Left ventricle myocardium superior (tissue), 1 donor: ENCODE measurements around the gene APOBEC3A. TPM values are rescaled to one million over a fixed set of nuclear protein-coding genes. Genes with fewer than 3 reads are reported as not detected.

Source experiments
- ATAC-seq: fragments of 200-7000 bp; cut with Tn5 transposase; one replicate; pipeline ENCODE4 v1.9.1; 2020; ENCODE audit warnings: mild to moderate bottlenecking, moderate library complexity
- DNase-seq: peaks from one replicate; pipeline ENCODE4 v3.0.0-alpha.2; 2020
- intact Hi-C: fragments of 100-400 bp; cut with micrococcal nuclease; formaldehyde crosslinking; loops from one replicate; pipeline ENCODE4 v1.11.0; 2022
- long read RNA-seq: library from polyadenylated mRNA; unstranded; transcript quantifications from one replicate; pipeline ENCODE4 v2.0.0, GENCODE V29; 2021
- total RNA-seq: library from RNA; stranded (reverse); fragmentation: NEBNext Ultra II Directional; extraction: Animal tissue kit (Norgen Biotek cat#: 25700); gene quantifications from one replicate; pipeline ENCODE4 v1.2.1, GENCODE V29; 2021
- donor health status: DM: no; HTN: yes; CAD: no; lungs with severe emphysema.

Gene APOBEC3A
- total RNA-seq, result 0.82 TPM
- long read RNA-seq, result 0 reads

DNA sequence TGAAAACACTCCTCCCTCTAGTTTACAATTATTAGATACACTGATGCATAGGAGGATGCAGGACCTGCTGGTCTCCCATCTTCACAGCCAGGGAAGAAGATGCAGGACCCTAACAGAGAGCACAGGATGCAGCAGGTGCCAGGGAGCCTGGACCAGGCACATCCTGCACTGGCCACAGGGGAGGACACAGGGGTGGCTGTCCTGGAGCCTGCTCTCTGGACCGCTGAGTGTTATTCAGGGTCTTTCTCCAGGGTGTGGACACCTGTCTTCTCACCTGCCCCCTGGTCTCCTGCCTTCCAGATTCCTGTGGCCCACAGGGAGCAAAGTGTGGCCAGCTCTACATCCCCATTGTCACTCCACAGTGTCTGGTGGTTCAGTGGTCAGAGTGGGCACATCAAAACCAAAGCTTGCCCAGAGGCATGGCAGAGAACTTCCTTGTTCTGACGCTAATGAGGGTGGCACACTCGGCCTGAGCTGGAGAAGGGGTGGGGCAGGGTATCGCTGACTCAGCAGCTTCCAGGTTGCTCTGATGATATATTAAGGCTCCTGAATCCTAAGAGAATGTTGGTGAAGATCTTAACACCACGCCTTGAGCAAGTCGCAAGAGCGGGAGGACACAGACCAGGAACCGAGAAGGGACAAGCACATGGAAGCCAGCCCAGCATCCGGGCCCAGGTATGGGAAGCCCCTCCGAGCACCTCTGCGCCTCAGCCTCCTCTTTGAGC, at the start of gene APOBEC3A:
Gene APOBEC3A (plus strand): TSS at position 564 of the 725 bp plus-strand sequence. CDS start 83 bp downstream, at position 647.
- intact Hi-C loops, result no loop called here
- ATAC-seq, result peak; percentile 31
- DNase-seq, result peak; percentile 48

DNA sequence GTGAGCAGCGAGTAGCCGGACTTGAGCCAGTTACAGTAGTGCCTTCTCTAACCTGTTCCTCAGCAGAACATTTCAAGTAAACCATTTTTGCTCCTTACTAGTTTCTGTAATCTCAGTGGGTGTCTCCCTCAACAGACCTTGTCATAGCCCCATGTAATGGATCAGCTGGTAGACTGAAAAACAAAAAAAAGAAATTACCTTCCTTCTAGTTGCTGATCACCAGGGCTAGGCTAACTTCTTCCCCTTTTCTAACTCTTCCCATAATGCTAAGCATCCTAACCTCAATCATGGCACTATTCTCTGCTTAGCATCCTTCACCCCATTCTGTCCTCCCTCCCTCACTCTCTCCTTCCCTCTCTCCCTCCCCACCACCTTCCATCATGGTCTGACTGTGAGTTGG, 49.6 kb upstream of the APOBEC3A start:
- intact Hi-C loops, result no loop called here
- ATAC-seq, result no peak
- DNase-seq, result no peak

DNA sequence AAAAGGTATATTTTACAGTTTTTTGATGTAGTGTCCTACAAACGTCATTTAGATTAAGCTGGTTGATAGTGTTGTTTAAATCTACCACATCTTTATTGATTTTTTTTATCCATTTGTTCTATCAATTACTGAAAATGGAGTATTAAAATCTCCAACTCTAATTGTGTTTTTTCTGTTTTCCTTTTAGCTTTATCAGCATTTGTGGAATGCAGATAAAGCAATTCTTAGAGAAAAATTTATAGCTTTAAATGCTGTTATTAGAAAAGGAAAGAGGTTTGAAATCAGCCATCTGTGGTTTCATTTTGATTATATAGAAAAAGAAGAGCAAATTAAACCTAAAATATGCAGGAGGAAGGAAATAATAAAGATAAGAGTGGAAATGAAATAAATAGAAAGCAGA, 46.0 kb upstream of the APOBEC3A start:
- ATAC-seq (no peak), DNase-seq (no peak)
- intact Hi-C loops, result no loop called here

GRCh38 chr22:38919631-38920190, 37.7 kb upstream of the APOBEC3A start:
- ATAC-seq, result no peak
- intact Hi-C loops, result loop anchor here (10.0 kb wide), 1 partner anchor 45 kb away; the partner anchor contains the start of gene CBX6
- no peak for DNase-seq

DNA sequence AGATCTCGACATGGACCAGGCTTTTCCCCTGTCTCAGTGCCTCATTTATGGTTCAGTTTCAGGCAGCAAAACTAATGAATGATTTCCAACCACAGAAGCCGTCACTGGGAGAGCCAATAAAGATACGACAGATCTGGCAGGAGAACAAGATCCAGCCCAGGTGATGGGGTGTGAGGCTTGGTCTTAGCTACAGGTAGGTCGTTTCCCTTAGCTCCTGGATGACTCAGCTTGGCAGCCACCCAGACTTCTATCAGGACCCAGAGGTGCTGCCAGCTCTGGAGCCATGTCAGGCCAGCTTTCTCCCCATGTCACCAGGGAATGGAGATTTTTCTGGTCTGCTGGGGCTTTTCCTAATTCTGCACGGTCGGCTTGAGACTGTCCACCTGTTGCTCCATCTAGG, 36.3 kb upstream of the APOBEC3A start:
- ATAC-seq (no peak), DNase-seq (peak; percentile 55)
- intact Hi-C loops, result loop anchor here (10.0 kb wide), 1 partner anchor 46 kb away; the partner anchor contains the start of gene CBX6

- no peak for ATAC-seq
- DNase-seq, result no peak
- intact Hi-C loops, result loop anchor here (10.0 kb wide), 1 partner anchor 47 kb away; the partner anchor contains the start of gene CBX6
Observed at GRCh38 chr22:38921806-38922205, 35.6 kb upstream of the APOBEC3A start.

DNA sequence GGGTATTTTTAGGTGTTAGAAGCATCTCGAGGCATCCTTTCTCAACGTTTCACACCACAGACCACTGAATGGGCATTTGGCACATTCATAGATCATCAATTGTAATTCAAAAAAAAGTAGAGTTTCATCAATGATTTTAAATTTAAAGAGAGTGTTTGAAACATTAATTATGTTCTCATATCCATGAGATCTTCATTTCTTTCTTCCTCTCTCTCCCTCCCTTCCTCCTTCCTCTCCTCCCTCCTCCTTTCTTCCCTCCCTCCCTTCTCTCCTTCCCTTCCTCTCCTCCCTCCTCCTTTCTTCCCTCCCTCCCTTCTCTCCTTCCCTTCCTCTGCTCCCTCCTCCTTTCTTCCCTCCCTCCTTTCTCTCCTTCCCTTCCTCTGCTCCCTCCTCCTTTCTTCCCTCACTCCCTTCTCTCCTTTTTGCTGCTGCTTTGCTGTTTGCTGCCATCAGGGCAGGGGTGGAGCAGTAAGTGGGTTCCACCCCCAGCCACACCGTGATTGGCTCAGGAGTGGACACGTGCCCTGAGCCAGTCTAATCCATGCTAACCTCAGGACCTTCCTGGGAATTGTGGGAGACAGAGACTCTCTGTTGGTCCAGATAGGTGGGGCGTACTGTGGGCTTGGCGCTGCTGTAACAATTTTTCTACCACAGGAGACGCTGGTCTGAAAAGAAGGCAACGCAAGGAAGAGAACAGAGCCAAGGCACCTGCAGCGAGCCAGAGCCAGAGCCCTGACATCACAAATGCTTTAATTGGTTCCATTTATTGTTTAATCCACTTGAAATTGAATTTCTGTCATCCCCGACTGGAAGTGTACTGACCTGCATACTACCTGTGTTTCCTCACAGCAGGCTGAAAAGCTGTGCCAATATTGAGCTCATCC, 33.7 kb upstream of the APOBEC3A start:
- ATAC-seq, result peak; percentile 94
- peak; percentile 77 for DNase-seq
- intact Hi-C loops, result loop anchor here (10.0 kb wide), 1 partner anchor 49 kb away; the partner anchor contains the start of gene CBX6

GRCh38 chr22:38924347-38924952, 33.0 kb upstream of the APOBEC3A start:
- intact Hi-C loops, result loop anchor here (10.0 kb wide), 1 partner anchor 50 kb away; the partner anchor contains the start of gene CBX6
- DNase-seq (peak; percentile 79), ATAC-seq (peak; percentile 74)

GRCh38 chr22:38925571-38926041, 31.8 kb upstream of the APOBEC3A start:
- intact Hi-C loops, result loop anchor here (10.0 kb wide), 1 partner anchor 51 kb away; the partner anchor contains the start of gene CBX6
- DNase-seq (no peak), ATAC-seq (no peak)

DNA sequence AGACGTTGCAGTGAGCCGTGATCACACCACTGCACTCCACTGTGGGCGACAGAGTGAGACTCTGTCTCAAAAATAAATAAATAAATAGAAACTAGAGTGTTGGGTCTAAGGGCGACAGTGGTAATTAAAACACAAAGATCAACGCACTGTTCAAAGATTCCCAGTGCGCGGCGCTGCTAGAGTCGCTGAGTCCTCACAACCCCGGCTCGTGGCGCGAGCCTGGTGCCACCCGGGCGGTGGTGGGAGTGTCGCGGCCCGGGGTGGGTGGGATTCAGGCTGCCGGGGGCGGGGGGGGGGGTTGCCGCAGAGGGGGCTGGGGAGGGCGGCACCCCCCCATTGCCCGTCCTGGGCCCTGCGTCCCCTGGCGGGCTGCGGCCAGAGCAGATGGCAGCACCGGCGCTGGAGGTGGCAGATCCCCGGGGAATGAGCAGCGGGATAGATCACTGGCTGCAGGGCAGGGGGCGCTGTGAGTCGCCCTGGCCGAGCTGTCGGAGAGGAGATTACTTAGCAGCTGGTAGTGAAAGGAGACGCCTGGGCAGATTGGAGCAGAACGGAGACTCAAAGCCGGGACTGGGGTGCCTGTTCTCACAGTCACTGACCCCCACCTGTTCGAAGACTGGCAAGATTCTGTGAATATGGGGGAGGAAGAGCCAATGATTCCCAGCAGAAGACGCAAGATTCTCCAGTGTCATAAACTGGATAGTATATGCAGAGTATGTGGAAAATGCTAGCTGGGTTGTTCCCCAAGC, 30.2 kb upstream of the APOBEC3A start:
- peak; percentile 80 for ATAC-seq
- intact Hi-C loops, result loop anchor here (10.0 kb wide), 1 partner anchor 52 kb away; the partner anchor contains the start of gene CBX6
- peak; percentile 85 for DNase-seq

DNA sequence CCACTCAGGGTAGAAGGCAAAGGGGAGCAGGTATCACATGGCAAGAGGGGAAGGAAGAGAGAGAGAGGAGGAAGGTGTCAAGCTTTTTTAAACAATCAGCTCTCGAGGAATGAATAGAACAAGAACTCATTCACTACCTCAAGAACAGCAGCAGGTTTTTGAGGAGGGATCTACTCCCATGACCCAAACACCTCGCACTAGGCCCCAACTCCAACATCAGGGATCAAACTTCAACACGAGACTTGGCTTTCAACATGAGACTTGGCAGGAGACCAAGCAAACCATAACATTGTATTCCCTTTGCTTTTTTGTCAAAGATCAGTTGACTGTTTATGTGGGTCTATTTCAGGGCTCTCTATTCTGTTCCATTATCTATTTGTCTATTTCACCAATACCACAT, 26.9 kb upstream of the APOBEC3A start:
- DNase-seq (no peak), ATAC-seq (no peak)
- intact Hi-C loops, result no loop called here

DNA sequence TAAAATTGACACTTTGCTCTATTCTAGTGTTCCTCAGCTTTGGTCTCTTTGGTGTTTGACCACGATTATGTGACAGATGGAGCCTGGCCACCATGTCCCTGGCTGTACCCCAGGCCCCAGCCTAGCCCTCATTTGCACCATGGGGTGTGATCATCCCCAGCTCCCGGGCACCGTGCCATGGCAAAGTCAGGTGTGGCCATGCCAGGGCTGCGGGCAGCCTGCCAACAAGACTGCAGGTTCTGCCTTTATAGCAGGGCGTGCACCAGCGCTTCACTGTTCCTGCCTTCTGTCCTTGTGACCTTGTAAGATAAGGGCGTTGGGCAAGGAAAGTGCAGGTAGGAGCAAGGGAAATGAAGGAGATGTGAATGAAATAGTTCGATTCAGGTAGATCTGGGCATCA, 22.4 kb upstream of the APOBEC3A start:
- ATAC-seq, result peak; percentile 95
- peak; percentile 94 for DNase-seq
- intact Hi-C loops, result no loop called here

GRCh38 chr22:38935616-38936015, 21.8 kb upstream of the APOBEC3A start:
- ATAC-seq (no peak), DNase-seq (no peak)
- intact Hi-C loops, result no loop called here

DNA sequence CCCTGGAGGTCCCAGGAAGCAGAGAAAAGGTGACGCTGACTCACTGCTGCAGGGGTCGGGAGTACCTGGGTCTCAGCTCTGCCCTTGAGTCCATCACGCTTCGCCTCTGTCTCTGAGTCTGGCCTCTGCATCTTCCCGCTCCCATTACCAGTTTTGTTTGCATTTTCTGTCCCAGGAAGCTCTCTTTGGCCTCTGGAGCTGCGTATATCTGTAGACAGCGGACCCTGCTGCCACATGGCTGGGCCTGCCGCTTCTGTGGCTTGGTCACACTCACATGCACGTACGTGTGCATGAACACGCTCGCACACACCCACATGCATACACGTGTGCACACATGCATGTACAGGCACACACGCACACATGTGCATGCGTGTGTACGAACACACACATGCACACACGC, 20.8 kb upstream of the APOBEC3A start:
- intact Hi-C loops, result no loop called here
- ATAC-seq, result no peak

GRCh38 chr22:38937036-38937435, 20.4 kb upstream of the APOBEC3A start:
- DNase-seq (no peak), ATAC-seq (no peak)
- intact Hi-C loops, result no loop called here

More for the DNA sequence above, 20.8 kb upstream of the APOBEC3A start:
- DNase-seq, result no peak

GRCh38 chr22:38937541-38937940, 19.9 kb upstream of the APOBEC3A start:
- ATAC-seq (no peak), DNase-seq (no peak)
- intact Hi-C loops, result no loop called here

GRCh38 chr22:38938221-38938620, 19.2 kb upstream of the APOBEC3A start:
- intact Hi-C loops, result no loop called here
- DNase-seq (no peak), ATAC-seq (no peak)

DNA sequence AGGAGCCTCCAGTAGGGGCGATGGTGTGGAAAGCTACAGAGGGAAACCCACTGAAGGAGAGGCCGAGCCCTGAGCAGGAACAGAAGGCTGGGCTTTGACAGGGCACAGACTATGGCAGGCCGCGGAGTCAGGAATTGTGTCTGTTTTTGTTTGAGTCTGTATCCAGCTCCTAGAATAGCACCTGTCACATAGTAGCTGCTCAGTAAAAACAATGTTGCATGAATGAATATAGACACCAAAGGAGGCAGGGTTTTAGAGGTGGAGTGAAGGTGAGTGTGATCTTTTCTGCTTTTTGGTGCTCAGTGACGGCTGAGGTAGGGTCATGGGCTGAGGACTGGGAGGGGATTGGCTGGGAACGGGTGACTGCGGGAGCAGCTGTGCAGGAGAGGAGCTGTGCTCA, 18.5 kb upstream of the APOBEC3A start:
- DNase-seq (no peak), ATAC-seq (no peak)
- intact Hi-C loops, result no loop called here
